Uterus (tissue), 4 donors: ENCODE measurements around the gene TTLL6. TPM values are rescaled to one million over a fixed set of nuclear protein-coding genes. Genes with fewer than 3 reads are reported as not detected.

Experiments used
- DNase-seq, 2 donors: peaks; one replicate each; pipeline ENCODE4 v3.0.0-alpha.2; 2019 to 2020
- H3K27ac ChIP-seq, 2 donors: fragments of 200-600 bp; sonication (generic); 1 replicate in 1 of 2; 2 replicates in 1 of 2; pipeline ENCODE4 v1.5.1; 2016 to 2018
- H3K27me3 ChIP-seq, 2 donors: fragments of 200-600 bp; sonication (generic); one replicate each; pipeline ENCODE4 v1.5.1; 2018 to 2019; ENCODE audit warnings: control low read depth in 1 of 2
- H3K36me3 ChIP-seq, 2 donors: fragments of 200-600 bp; sonication (generic); one replicate each; pipeline ENCODE4 v1.5.1; 2019; ENCODE audit warnings: control low read depth in 1 of 2
- H3K4me1 ChIP-seq, 2 donors: fragments of 200-600 bp; sonication (generic); one replicate each; pipeline ENCODE4 v1.5.1; 2018 to 2019; ENCODE audit warnings: control low read depth in 1 of 2
- H3K4me3 ChIP-seq, 2 donors: fragments of 200-600 bp; sonication (generic); 1 replicate in 1 of 2; 2 replicates in 1 of 2; pipeline ENCODE4 v1.5.1; 2018 to 2019; ENCODE audit warnings: mild to moderate bottlenecking in 1 of 2
- H3K9me3 ChIP-seq, 2 donors: fragments of 200-600 bp; sonication (generic); one replicate each; pipeline ENCODE4 v1.5.1; 2019; ENCODE audit warnings: control low read depth in 1 of 2
- POLR2A ChIP-seq, 2 donors: fragments of 450-650 bp; IDR thresholded peaks; one replicate each; pipeline ENCODE4 v1.6.1; 2016; ENCODE audit warnings: antibody characterized with exemption in 2 of 2, mild to moderate bottlenecking in 1 of 2, moderate library complexity in 1 of 2
- intact Hi-C: fragments of 100-400 bp; cut with DNase I; formaldehyde crosslinking; loops from one replicate; pipeline ENCODE4 v1.15.1; 2023; ENCODE audit warnings: low total_unique reads
- total RNA-seq, 4 donors: library from RNA; depleted of rRNA in 3 of 4; stranded (reverse); fragments of >200 nt in 3 of 4; gene quantifications; one replicate each; pipeline versions ENCODE4 v1.1.0 to v1.2.4, GENCODE V29; 2014 to 2023
- TF ChIP-seq, protein P1 (sequence below), 4 experiments: fragments of 200-600 bp in 2 of 4; fragments of 450-650 bp in 2 of 4; sonication (generic) in 2 of 4; IDR thresholded peaks; one replicate each; pipeline ENCODE4 v1.5.1; 2016 to 2019; ENCODE audit warnings: antibody characterized with exemption in 4 of 4, mild to moderate bottlenecking in 2 of 4, moderate library complexity in 1 of 4
- donor health status: DM: yes; HTN: yes; CAD: no.

The TTLL6 gene
- total RNA-seq, 4 donors from 2014 or later = 0.41 to 0.91 TPM; not detected in 2

DNA sequence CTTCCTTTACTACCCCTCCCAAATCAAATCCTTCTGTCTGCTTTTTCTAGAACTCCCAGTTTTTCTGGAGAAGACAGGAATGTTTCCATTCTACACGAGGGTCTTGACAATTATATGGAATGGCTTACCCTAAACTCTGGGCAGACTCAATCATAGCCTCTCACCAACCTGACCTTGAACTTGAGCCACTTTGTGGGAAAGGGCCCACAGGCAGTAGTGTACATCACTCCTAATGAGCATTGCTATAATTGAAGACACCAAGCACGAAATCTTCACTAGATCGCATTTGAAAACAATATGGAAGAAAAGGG lies 86.8 kb downstream of the TTLL6 start:
- Histone ChIP-seq H3K4me1 (no peaks in the 10 kb centered on the region), H3K4me3 (no peak overlapping the region), H3K36me3 (no peaks in the 10 kb centered on the region), H3K9me3 (no peaks in the 10 kb centered on the region), H3K27me3 (peaks cover 20 to 84% of the 10 kb centered on the region in 2 donors), H3K27ac (no peak overlapping the region)
- no peak for DNase-seq
- TF ChIP-seq, protein P1, sequence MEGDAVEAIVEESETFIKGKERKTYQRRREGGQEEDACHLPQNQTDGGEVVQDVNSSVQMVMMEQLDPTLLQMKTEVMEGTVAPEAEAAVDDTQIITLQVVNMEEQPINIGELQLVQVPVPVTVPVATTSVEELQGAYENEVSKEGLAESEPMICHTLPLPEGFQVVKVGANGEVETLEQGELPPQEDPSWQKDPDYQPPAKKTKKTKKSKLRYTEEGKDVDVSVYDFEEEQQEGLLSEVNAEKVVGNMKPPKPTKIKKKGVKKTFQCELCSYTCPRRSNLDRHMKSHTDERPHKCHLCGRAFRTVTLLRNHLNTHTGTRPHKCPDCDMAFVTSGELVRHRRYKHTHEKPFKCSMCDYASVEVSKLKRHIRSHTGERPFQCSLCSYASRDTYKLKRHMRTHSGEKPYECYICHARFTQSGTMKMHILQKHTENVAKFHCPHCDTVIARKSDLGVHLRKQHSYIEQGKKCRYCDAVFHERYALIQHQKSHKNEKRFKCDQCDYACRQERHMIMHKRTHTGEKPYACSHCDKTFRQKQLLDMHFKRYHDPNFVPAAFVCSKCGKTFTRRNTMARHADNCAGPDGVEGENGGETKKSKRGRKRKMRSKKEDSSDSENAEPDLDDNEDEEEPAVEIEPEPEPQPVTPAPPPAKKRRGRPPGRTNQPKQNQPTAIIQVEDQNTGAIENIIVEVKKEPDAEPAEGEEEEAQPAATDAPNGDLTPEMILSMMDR (IDR thresholded peaks at IDR 0.05) = no peak
- TF ChIP-seq POLR2A (IDR thresholded peaks at IDR 0.05) = no peak
- intact Hi-C loops = no loop called here

DNA sequence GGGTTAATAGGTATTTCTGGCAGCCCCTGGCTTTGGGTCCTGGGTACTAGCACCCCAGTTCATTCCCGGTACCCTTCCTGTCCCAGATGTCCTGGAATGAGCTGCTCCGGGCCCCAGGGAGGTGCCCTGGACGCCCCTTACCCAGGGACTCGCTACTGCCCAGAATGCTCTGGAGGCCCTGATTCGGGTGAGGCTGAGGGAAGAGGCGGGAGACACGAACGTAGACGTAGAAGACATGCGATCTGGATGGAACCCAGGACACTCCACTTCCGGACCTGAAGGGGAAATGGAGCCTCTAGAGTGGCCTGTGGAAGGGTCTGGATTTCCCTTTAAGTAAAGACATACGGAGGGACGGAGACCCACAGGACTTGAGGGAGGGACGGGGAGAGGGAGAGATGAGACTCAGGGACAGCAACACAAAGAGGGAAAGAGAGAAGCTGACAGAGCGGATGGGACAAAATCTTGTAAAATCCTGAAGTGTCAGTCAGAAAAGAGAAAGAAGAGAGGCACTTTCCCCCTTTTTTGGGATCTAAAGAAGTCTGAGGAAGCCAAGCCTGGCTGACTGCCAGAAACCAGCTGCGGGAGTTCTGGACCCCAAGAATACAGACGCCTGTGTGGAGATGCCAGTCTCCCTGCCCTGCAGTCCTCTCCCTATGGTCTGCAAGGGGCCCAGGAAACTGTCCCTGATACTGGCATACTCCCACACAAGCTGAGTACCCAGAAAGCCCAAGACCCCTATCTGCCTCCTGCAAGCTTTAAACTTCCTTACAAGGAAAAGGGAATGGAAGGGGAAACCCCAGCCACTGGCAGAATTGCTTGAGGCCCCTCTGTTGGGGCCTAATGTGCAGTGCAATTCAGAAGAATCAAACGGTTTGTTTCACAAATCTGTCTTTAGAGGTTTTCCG lies 87.4 kb downstream of the TTLL6 start:
- TF ChIP-seq, protein P1 (IDR thresholded peaks at IDR 0.05) = no peak
- no peak for TF ChIP-seq POLR2A (IDR thresholded peaks at IDR 0.05)
- no peak for DNase-seq
- Histone ChIP-seq H3K4me3 (no peak overlapping the region), H3K27ac (no peak overlapping the region), H3K9me3 (no peaks in the 10 kb centered on the region), H3K27me3 (peaks cover 20 to 84% of the 10 kb centered on the region in 2 donors), H3K4me1 (no peaks in the 10 kb centered on the region), H3K36me3 (no peaks in the 10 kb centered on the region)
- intact Hi-C loops = no loop called here

DNA sequence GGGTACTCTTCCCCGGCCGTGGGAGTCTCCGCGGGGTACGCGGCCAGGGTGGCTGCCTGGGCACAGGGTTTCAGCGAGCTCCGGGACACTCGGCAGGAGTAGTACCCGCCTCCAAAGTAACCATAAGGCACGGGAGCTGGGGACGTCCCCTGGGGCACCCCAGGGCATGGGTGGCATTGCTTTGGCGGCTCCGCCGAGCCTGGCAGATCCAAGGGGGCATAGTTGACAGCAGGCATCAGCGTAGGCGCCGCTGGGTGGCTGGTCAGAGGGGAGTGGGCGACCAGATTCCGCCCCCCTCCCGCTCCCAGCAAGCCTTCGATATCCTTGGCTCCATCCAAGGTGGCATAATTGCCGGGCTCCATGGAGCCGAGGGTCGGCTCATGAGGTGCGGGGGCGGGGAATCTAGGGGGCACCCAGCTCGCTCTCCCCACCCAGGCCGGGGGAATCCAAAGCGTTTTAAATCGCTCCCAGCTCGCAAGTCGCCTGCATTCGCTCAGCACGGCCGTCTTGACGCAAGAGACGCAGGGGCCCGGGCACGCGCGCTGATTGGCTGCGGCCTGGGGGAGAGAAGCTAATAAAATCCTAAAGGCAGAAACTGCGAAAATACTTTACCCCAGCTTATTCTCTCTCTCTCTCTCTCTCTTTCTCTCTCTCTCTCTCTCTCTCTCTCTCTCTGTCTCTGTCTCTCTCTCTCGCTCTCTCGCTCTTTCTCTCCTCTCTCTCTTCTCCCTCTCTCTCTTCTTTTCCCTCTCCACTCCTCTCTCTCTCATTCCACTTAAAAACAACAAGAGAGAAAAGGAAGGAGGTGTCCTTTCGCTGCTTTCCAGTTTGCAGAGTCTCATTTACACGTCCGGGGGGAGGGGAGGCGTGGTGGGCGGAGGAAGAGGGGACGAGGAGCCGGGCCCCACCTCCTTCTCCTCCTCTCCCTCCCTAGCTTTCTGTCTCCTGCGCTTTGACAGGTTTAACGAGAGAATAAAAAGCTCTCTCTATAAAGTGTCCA lies 88.5 kb downstream of the TTLL6 start, which contains the start of gene HOXB13:
TSS of gene HOXB13 (minus strand) at position 519 of the 1,000 bp plus-strand sequence. CDS start at position 362, 157 bp downstream.
- Histone ChIP-seq H3K4me1 (no peaks in the 10 kb centered on the region), H3K4me3 (no peak within 1 kb of the TSS), H3K36me3 (no peaks in the 10 kb centered on the region), H3K27ac (no peak within 1 kb of the TSS), H3K9me3 (no peaks in the 10 kb centered on the region), H3K27me3 (peaks cover 20 to 82% of the 10 kb centered on the region in 2 donors)
- intact Hi-C loops = no loop called here
- TF ChIP-seq, protein P1 (IDR thresholded peaks at IDR 0.05) = no peak
- TF ChIP-seq POLR2A (IDR thresholded peaks at IDR 0.05) = no peak
- no peak for DNase-seq

DNA sequence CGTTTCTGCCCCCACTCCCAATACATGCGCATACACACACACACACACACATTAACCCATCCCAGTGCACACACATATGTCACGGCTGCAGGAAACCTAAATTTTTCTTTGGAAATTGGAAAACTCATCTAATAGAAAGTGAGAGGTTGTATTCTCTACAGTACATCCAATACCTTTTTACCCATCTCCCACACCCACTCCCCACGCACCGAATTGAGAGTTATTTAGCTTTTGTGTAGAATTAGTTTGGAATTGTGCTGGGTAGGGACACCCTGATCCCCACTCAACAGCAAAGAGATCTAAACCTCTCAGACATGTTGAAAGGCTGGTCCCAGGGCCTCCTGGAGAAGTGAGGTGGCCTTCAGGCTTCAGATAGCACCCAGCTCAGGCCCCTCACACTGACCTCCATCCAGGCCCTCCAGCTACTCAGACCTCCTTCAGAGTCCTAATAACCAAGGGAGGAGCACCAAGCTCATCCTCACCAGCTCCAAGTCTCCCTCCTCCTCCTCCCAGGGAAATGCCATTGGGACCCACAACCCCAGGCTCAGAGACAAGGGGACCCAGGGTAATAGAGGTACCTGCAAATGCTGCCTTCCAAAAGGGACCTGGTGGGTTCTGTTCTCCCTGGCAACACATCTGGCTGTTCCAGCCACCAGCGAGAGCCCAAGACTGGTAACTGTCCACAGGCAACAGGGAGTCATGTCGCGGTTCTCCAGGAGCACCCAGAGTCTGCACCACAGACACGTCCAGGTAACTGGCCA lies 89.4 kb downstream of the TTLL6 start:
- TF ChIP-seq POLR2A (IDR thresholded peaks at IDR 0.05) = no peak
- TF ChIP-seq, protein P1 (IDR thresholded peaks at IDR 0.05) = no peak
- no peak overlapping the region for H3K4me3 ChIP-seq

More for the DNA sequence above, 89.4 kb downstream of the TTLL6 start:
- intact Hi-C loops = no loop called here
- H3K27me3 ChIP-seq = peaks cover 26 to 82% of the 10 kb centered on the region in 2 donors
- no peaks in the 10 kb centered on the region for H3K9me3 ChIP-seq
- H3K4me1 ChIP-seq = no peaks in the 10 kb centered on the region
- no peak for DNase-seq
- H3K27ac ChIP-seq = no peak overlapping the region
- no peaks in the 10 kb centered on the region for H3K36me3 ChIP-seq
